Measurements from ENCODE around the gene ZBTB43. TPM values are rescaled to one million over a fixed set of nuclear protein-coding genes. Genes with fewer than 3 reads are reported as not detected.

Gene ZBTB43
- total RNA-seq, 4 donors from 2014 or later: 11.6 to 141 (median 16.2) TPM

- Histone ChIP-seq H3K36me3 (no peaks in the 10 kb centered on the region), H3K4me3 (no peak overlapping the region), H3K27ac (no peak overlapping the region), H3K27me3 (no peaks in the 10 kb centered on the region), H3K4me1 (peaks cover 0 to 12% (median 0%) of the 10 kb centered on the region in 4 donors), H3K9me3 (no peaks in the 10 kb centered on the region)
- TF ChIP-seq CTCF (IDR thresholded peaks at IDR 0.05): no peak
- no peak for TF ChIP-seq POLR2A (IDR thresholded peaks at IDR 0.05)
- no peak for DNase-seq
These were observed 45.8 kb upstream of the ZBTB43 start for GRCh38 chr9:126758916-126759585.

GRCh38 chr9:126761274-126761673 lies 43.6 kb upstream of the ZBTB43 start:
- Histone ChIP-seq H3K4me1 (no peaks in the 10 kb centered on the region), H3K27me3 (no peaks in the 10 kb centered on the region), H3K4me3 (no peak overlapping the region), H3K27ac (no peak overlapping the region), H3K36me3 (no peaks in the 10 kb centered on the region), H3K9me3 (no peaks in the 10 kb centered on the region)
- no peak for DNase-seq
- TF ChIP-seq POLR2A (IDR thresholded peaks at IDR 0.05) (no peak), CTCF (IDR thresholded peaks at IDR 0.05) (no peak)

GRCh38 chr9:126763130-126763764 lies 41.6 kb upstream of the ZBTB43 start:
- no peaks in the 10 kb centered on the region for H3K27me3 ChIP-seq
- no peaks in the 10 kb centered on the region for H3K36me3 ChIP-seq
- no peak overlapping the region for H3K4me3 ChIP-seq
- TF ChIP-seq POLR2A (IDR thresholded peaks at IDR 0.05) (no peak), CTCF (IDR thresholded peaks at IDR 0.05) (no peak)
- no peak for DNase-seq
- no peaks in the 10 kb centered on the region for H3K9me3 ChIP-seq
- H3K4me1 ChIP-seq: no peaks in the 10 kb centered on the region
- no peak overlapping the region for H3K27ac ChIP-seq

- Histone ChIP-seq H3K4me3 (no peak overlapping the region), H3K36me3 (no peaks in the 10 kb centered on the region), H3K27ac (no peak overlapping the region), H3K27me3 (no peaks in the 10 kb centered on the region), H3K9me3 (no peaks in the 10 kb centered on the region), H3K4me1 (no peaks in the 10 kb centered on the region)
- no peak for TF ChIP-seq POLR2A (IDR thresholded peaks at IDR 0.05)
- peak in 5 of 6 experiments; percentile 7 to 37 (median 23) for TF ChIP-seq CTCF (IDR thresholded peaks at IDR 0.05)
- DNase-seq: no peak
These were observed 31.7 kb upstream of the ZBTB43 start for GRCh38 chr9:126773004-126773607.

- H3K27ac ChIP-seq: no peak overlapping the region
- H3K9me3 ChIP-seq: no peaks in the 10 kb centered on the region
- DNase-seq: no peak
- no peak overlapping the region for H3K4me3 ChIP-seq
- no peaks in the 10 kb centered on the region for H3K4me1 ChIP-seq
- TF ChIP-seq CTCF (IDR thresholded peaks at IDR 0.05) (no peak), POLR2A (IDR thresholded peaks at IDR 0.05) (no peak)
- no peaks in the 10 kb centered on the region for H3K36me3 ChIP-seq
- no peaks in the 10 kb centered on the region for H3K27me3 ChIP-seq
These were observed 28.9 kb upstream of the ZBTB43 start for GRCh38 chr9:126775926-126776325.

Measured in Peyer's patch (tissue), 4 donors.